ENCODE measurements around the gene RNASET2. TPM values are rescaled to one million over a fixed set of nuclear protein-coding genes. Genes with fewer than 3 reads are reported as not detected.
A peak's percentile ranks its signal among the peaks of the same experiment; 100 is the strongest.
"Not testable (repeated sequence)": the region's sequence is repeated elsewhere in the genome, so short reads cannot be mapped to it uniquely, and the experiment has no call there.

The RNASET2 gene
- total RNA-seq, 1 donor from 2014 or later: 13.9 TPM

GRCh38 chr6:166948724-166949123, 7.6 kb downstream of the RNASET2 start:
- DNase-seq (ENCODE audit: low read depth): not testable (repeated sequence)

GRCh38 chr6:166947251-166947650, 9.1 kb downstream of the RNASET2 start:
- no peak for DNase-seq (ENCODE audit: low read depth)

GRCh38 chr6:166946125-166946524, 10.2 kb downstream of the RNASET2 start:
- no peak for DNase-seq (ENCODE audit: low read depth)

GRCh38 chr6:166944666-166945256, 11.6 kb downstream of the RNASET2 start:
- no peak for DNase-seq (ENCODE audit: low read depth)

GRCh38 chr6:166942393-166943168, 13.8 kb downstream of the RNASET2 start:
- DNase-seq (ENCODE audit: low read depth): no peak

- DNase-seq (ENCODE audit: low read depth): peak; percentile 90
Observed at GRCh38 chr6:166940643-166941068, 15.7 kb downstream of the RNASET2 start.

- DNase-seq (ENCODE audit: low read depth): no peak
Observed at GRCh38 chr6:166939894-166940293, 16.5 kb downstream of the RNASET2 start.

GRCh38 chr6:166939345-166939744, 17.0 kb downstream of the RNASET2 start:
- DNase-seq (ENCODE audit: low read depth): no peak

- no peak for DNase-seq (ENCODE audit: low read depth)
Observed at GRCh38 chr6:166938704-166939103, 17.6 kb downstream of the RNASET2 start.

GRCh38 chr6:166938150-166938549, 18.2 kb downstream of the RNASET2 start:
- no peak for DNase-seq (ENCODE audit: low read depth)

GRCh38 chr6:166937746-166938145, 18.6 kb downstream of the RNASET2 start:
- DNase-seq (ENCODE audit: low read depth): no peak

- DNase-seq (ENCODE audit: low read depth): no peak
Observed at GRCh38 chr6:166936079-166936787, 20.1 kb downstream of the RNASET2 start.

GRCh38 chr6:166935353-166935752, 21.0 kb downstream of the RNASET2 start:
- no peak for DNase-seq (ENCODE audit: low read depth)

GRCh38 chr6:166934174-166934573, 22.2 kb downstream of the RNASET2 start:
- no peak for DNase-seq (ENCODE audit: low read depth)

- no peak for DNase-seq (ENCODE audit: low read depth)
Observed at GRCh38 chr6:166933396-166933795, 23.0 kb downstream of the RNASET2 start.

GRCh38 chr6:166932616-166933015, 23.7 kb downstream of the RNASET2 start:
- no peak for DNase-seq (ENCODE audit: low read depth)

GRCh38 chr6:166932116-166932515, 24.2 kb downstream of the RNASET2 start:
- DNase-seq (ENCODE audit: low read depth): no peak

GRCh38 chr6:166931426-166931970, 24.9 kb downstream of the RNASET2 start:
- DNase-seq (ENCODE audit: low read depth): no peak

- DNase-seq (ENCODE audit: low read depth): no peak
Observed at GRCh38 chr6:166930354-166930891, 25.9 kb downstream of the RNASET2 start.

GRCh38 chr6:166929542-166930189, 26.7 kb downstream of the RNASET2 start:
- DNase-seq (ENCODE audit: low read depth): no peak

Measured in myocyte (in vitro differentiated cells).